Activated CD8-positive, alpha-beta memory T cell treated with anti-CD3 and anti-CD28 coated beads, Interleukin-2, amount 10 ng/mL, durations not matched to agents 7 days and 5 days (primary cell): ENCODE data around the gene EYA3. TPM values are rescaled to one million over a fixed set of nuclear protein-coding genes. Genes with fewer than 3 reads are reported as not detected.

Experiments used
- ATAC-seq: fragments of 150-1000 bp; cut with Tn5 transposase; one replicate; pipeline ENCODE4 v1.10.0; 2021; ENCODE audit warnings: moderate library complexity
- CTCF ChIA-PET: fragments of 350-600 bp; sonication (Branson Sonifier 250); formaldehyde crosslinking; loops from one replicate; lab custom pipeline; 2021; ENCODE audit warnings: antibody characterized with exemption; lab: Charles Lee
- DNase-seq: peaks from one replicate; pipeline ENCODE4 v3.0.0-alpha.2; 2020
- H3K27ac Mint-ChIP-seq: one replicate; pipeline ENCODE4 v1.8.0; 2021; ENCODE audit warnings: mild to moderate bottlenecking, mixed read lengths
- H3K27me3 Mint-ChIP-seq: one replicate; pipeline ENCODE4 v1.8.0; 2021; ENCODE audit warnings: mixed read lengths
- H3K36me3 Mint-ChIP-seq: one replicate; pipeline ENCODE4 v1.8.0; 2021; ENCODE audit warnings: mild to moderate bottlenecking, mixed read lengths
- H3K4me1 Mint-ChIP-seq: one replicate; pipeline ENCODE4 v1.8.0; 2021; ENCODE audit warnings: mixed read lengths
- H3K4me3 Mint-ChIP-seq: one replicate; pipeline ENCODE4 v1.8.0; 2021; ENCODE audit warnings: mild to moderate bottlenecking, moderate library complexity, mixed read lengths
- H3K9me3 Mint-ChIP-seq: one replicate; pipeline ENCODE4 v1.8.0; 2022; ENCODE audit warnings: low read depth, mixed read lengths
- total RNA-seq, 2 experiments: library from RNA; stranded (reverse); gene quantifications; one replicate each; pipeline ENCODE4 v1.2.3, GENCODE V29; 2021

EYA3 gene
- total RNA-seq, 2 experiments from 2014 or later = 33.2 to 33.4 TPM

DNA sequence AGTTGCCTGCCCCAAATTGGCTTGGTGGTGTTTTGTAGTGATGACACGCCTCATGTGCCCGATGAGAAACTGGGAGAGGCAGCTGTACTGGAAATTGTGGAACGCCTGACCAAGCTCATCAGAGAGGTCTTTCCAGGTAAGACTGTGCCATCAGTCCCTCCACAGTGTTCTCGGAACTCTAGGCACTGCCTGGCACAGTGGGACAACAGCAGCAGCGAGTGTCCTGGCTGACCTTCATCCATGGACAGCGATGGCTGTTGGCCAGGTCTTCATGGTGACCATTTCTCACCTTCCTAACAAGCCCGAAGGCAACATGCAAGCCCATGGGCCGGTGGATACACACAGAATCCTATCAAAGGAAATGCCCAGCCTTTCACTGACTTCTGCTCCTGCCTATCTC, 139.4 kb downstream of the EYA3 start:
- H3K27me3 Mint-ChIP-seq = peaks cover 5% of the 10 kb centered on the region
- H3K36me3 Mint-ChIP-seq = no peaks in the 10 kb centered on the region
- CTCF ChIA-PET = interaction anchor here (1.0 kb wide), 1 partner anchor 91 kb away, joined by 4 read pairs; no protein-coding TSS in a partner anchor
- H3K27ac Mint-ChIP-seq = no peak overlapping the region
- H3K4me3 Mint-ChIP-seq = no peak overlapping the region
- DNase-seq = no peak
- peaks cover 2% of the 10 kb centered on the region for H3K4me1 Mint-ChIP-seq
- no peaks in the 10 kb centered on the region for H3K9me3 Mint-ChIP-seq
- no peak for ATAC-seq

DNA sequence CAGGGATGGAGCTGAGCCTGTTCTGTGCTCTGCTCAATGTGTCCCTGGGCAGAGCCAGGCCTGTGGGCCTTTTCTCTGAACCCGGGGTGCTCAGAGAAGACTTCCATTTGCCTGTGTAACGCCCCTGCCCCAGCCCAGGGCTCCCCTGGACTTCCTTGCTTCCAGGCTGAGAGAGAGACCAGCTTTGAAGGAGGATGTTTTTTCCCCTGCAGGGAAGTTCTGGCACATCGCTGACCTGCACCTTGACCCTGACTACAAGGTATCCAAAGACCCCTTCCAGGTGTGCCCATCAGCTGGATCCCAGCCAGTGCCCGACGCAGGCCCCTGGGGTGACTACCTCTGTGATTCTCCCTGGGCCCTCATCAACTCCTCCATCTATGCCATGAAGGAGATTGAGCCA, 143.4 kb downstream of the EYA3 start:
- ATAC-seq = no peak
- H3K4me1 Mint-ChIP-seq = peaks cover 19% of the 10 kb centered on the region
- DNase-seq = no peak
- no peaks in the 10 kb centered on the region for H3K9me3 Mint-ChIP-seq
- no peak overlapping the region for H3K4me3 Mint-ChIP-seq
- H3K27me3 Mint-ChIP-seq = no peaks in the 10 kb centered on the region
- CTCF ChIA-PET = interaction anchor here (1.4 to 3.6 kb wide), 3 partner anchors 14 to 87 kb away, joined by 4 to 11 read pairs (median 4); partner anchors contain the start of gene XKR8
- H3K27ac Mint-ChIP-seq = no peak overlapping the region
- no peaks in the 10 kb centered on the region for H3K36me3 Mint-ChIP-seq

DNA sequence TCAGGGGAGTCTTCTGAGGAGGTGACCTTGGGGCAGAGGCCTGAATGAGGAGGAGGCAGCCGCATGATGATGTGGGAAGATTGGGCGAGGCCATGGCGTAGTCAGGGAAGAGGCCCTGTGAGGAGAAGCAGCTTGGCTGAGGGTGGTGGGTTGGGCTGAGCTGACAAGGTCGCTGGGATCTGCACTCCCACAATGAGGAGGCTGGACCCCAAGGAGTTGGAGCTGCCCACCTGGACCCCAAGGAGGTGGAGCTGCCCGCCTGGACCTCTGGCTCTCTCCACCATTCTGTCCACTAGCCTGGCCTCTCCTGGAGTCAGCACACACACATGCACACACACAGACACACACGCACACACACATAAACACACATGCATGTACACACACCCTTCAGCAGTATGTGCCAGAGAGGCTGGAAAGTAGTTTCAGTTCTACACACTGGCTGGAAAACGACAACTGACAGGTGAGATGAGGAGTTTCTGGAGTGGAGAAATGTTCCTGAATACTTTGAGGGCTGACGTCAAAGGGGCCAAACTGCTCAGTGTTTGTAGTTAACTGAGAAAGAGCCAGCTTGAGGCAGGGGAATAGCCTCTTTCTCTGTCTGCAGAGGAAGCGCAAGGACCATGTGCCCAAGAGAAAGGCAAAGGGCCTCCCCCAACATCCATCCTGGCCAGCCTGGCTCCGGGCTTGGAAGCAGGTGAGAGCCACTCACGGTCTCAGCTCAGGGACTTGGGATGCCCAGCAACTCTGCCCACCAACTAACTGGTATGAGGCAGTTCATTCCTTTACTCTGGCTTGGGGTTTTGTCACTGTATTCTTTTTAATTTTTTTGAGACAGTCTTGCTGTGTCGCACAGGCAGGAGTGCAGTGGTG, 146.5 kb downstream of the EYA3 start:
- no peaks in the 10 kb centered on the region for H3K36me3 Mint-ChIP-seq
- H3K4me1 Mint-ChIP-seq = peaks cover 32% of the 10 kb centered on the region
- H3K27ac Mint-ChIP-seq = no peak overlapping the region
- no peaks in the 10 kb centered on the region for H3K9me3 Mint-ChIP-seq
- CTCF ChIA-PET = interaction anchor here (2.0 to 2.5 kb wide), 2 partner anchors 26 to 149 kb away, joined by 4 to 10 read pairs; no protein-coding TSS in a partner anchor
- H3K27me3 Mint-ChIP-seq = no peaks in the 10 kb centered on the region
- H3K4me3 Mint-ChIP-seq = no peak overlapping the region
- DNase-seq (no peak), ATAC-seq (no peak)

DNA sequence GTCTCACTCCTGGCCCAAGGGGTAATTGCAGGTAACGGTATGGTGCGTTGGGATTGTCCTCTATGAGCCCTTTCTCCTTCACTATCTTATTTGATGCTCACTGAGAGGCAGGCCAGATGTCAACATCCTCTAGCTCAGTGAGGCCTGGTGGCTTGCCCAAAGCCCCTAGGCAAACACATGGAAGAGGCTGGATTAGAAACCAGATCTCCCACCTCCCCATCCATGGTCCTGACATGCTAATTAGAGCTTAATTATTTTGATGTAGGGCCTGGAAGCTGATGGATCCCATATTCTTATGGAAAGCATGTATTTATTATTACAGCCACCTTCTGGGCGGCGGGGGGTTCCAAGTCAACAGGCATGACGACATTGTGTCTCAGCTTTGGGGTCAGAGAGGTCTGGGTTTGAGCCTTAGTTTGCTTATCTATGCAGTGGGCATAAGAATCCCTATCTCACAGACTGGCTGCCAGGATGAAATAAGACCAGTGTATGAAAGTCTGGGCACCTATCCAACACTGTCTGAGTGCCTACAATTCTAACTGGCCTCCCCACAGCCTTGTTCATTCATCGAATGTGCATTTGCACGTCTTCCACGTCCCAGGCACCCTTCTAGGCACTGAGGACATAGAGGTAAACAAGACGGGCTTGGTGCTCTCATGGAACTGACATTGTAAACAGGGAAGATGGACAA, 147.4 kb downstream of the EYA3 start:
- CTCF ChIA-PET = interaction anchor here (1.0 to 4.5 kb wide), 11 partner anchors 8 to 306 kb away, joined by 3 to 25 read pairs (median 4); partner anchors contain the start of gene XKR8
- H3K36me3 Mint-ChIP-seq = no peaks in the 10 kb centered on the region
- DNase-seq (no peak), ATAC-seq (no peak)
- H3K4me1 Mint-ChIP-seq = peaks cover 32% of the 10 kb centered on the region
- no peak overlapping the region for H3K4me3 Mint-ChIP-seq
- H3K27ac Mint-ChIP-seq = no peak overlapping the region
- no peaks in the 10 kb centered on the region for H3K9me3 Mint-ChIP-seq
- no peaks in the 10 kb centered on the region for H3K27me3 Mint-ChIP-seq

DNA sequence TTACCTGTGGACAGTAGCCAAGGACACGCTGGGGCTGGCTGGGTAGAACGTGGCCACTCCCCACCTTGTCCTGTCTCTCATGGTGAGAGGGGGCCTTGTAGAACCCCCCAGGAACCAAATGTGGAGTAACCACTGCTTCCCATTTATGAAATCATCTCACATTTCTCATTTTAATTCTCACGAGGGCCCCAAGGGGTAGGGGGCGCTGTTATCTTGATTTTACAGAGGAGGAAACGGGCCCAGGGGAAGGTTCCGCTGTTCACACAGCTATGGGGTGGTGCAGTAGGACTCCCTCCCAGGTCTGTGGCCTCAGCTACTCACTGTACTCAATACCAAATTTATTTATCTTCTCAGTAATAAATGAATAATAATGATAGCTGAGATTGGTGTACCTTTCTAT, 148.1 kb downstream of the EYA3 start:
- Mint-ChIP-seq H3K4me3 (no peak overlapping the region), H3K4me1 (peaks cover 38% of the 10 kb centered on the region), H3K27me3 (peaks cover 2% of the 10 kb centered on the region), H3K27ac (peak overlapping the region; percentile 53), H3K9me3 (no peaks in the 10 kb centered on the region), H3K36me3 (no peaks in the 10 kb centered on the region)
- ATAC-seq (peak; percentile 75), DNase-seq (peak; percentile 81)
- CTCF ChIA-PET = interaction anchor here (1.0 to 4.5 kb wide), 15 partner anchors 8 to 306 kb away, joined by 3 to 25 read pairs (median 4); partner anchors contain the start of gene XKR8

DNA sequence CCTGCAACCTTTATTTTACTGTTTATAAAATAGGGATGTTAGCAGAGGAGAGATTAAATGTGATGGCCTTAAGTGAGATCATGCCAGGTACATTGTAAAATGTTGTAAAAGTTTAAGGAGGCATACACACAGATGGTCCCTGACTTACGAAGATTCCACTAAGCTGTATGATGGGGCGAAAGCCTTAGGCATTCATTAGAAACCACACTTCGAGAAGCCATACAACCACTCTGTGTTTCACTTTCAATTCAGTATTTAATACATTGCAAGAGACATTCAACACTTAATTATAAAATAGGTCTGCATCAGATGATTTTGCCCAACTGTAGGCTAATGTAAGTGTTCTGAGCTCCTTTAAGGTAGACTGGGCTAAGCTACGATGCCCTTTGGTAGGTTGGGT, 149.9 kb downstream of the EYA3 start:
- Mint-ChIP-seq H3K4me3 (no peak overlapping the region), H3K4me1 (peaks cover 39% of the 10 kb centered on the region), H3K27ac (peak overlapping the region; percentile 27), H3K27me3 (peaks cover 10% of the 10 kb centered on the region), H3K9me3 (no peaks in the 10 kb centered on the region), H3K36me3 (no peaks in the 10 kb centered on the region)
- DNase-seq (no peak), ATAC-seq (no peak)
- CTCF ChIA-PET = interaction anchor here (0.9 to 4.5 kb wide), 5 partner anchors 10 to 271 kb away, joined by 3 to 25 read pairs (median 4); no protein-coding TSS in a partner anchor

DNA sequence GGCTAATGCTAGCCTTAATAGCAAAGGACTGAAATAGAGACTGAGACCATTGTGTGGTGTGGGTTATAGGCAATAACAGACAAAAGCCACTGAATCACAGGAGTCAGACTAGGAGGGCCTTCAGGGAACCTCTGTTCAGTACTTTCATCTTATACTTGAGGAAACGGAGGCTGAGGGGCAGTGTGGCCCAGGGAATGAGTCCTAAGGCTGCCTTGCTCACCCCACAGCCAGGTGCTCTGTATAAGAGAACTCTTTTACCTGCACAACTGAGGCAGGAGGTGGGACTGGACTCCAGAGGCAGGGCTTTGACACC, 150.9 kb downstream of the EYA3 start:
- H3K36me3 Mint-ChIP-seq = no peaks in the 10 kb centered on the region
- H3K4me3 Mint-ChIP-seq = no peak overlapping the region
- no peaks in the 10 kb centered on the region for H3K9me3 Mint-ChIP-seq
- peaks cover 12% of the 10 kb centered on the region for H3K27me3 Mint-ChIP-seq
- H3K4me1 Mint-ChIP-seq = peaks cover 32% of the 10 kb centered on the region
- DNase-seq (no peak), ATAC-seq (no peak)
- CTCF ChIA-PET = interaction anchor here (1.4 to 4.5 kb wide), 2 partner anchors 9 to 42 kb away, joined by 3 to 25 read pairs; no protein-coding TSS in a partner anchor
- no peak overlapping the region for H3K27ac Mint-ChIP-seq

DNA sequence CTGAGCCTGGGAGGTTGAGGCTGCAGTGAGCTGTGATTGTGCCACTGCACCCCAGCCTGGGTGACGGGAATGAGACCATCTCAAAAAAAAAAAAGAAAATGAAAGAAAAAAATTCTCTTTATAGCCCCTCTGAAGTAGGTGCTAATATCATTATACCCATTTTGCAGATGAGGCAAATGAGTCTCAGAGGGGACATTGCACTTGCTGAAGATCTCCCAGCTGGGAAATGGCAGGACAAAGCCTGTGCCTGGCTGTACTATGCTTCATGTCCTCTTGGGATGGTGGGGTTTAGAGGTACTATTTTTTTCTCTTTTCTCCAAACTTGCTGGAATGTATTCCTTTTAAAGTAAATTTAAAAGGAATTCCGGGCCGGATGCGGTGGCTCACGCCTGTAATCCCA, 152.0 kb downstream of the EYA3 start:
- Mint-ChIP-seq H3K27me3 (peaks cover 14% of the 10 kb centered on the region), H3K9me3 (no peaks in the 10 kb centered on the region), H3K4me3 (no peak overlapping the region), H3K4me1 (peaks cover 41% of the 10 kb centered on the region), H3K36me3 (no peaks in the 10 kb centered on the region), H3K27ac (no peak overlapping the region)
- no peak for DNase-seq
- CTCF ChIA-PET = interaction anchor here (1.3 kb wide), 1 partner anchor 79 kb away, joined by 4 read pairs; no protein-coding TSS in a partner anchor
- ATAC-seq = no peak

DNA sequence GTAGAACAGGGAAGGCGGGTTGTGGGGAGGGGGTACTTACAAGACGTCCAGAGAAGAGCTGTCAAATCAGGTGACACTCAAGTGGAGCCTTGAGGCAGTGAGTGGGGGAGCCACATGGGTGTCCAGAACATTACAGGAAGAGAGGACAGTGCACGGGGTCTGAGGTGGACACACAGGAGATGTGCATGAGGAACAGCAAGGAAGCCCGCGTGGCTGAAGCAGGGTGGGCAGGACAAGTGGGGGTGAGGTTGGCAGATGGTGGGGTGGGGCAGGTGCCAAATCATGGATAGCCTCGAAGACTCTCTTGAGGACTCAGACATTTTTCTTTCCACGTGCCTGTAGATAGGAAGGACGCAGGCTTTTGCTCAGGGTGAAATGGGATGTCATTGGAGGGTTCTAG, 152.7 kb downstream of the EYA3 start:
- Mint-ChIP-seq H3K27me3 (peaks cover 14% of the 10 kb centered on the region), H3K4me1 (peaks cover 45% of the 10 kb centered on the region), H3K27ac (no peak overlapping the region), H3K36me3 (no peaks in the 10 kb centered on the region), H3K9me3 (no peaks in the 10 kb centered on the region), H3K4me3 (no peak overlapping the region)
- no peak for ATAC-seq
- no peak for DNase-seq
- CTCF ChIA-PET = interaction anchor here (1.3 kb wide), 1 partner anchor 78 kb away, joined by 4 read pairs; no protein-coding TSS in a partner anchor

DNA sequence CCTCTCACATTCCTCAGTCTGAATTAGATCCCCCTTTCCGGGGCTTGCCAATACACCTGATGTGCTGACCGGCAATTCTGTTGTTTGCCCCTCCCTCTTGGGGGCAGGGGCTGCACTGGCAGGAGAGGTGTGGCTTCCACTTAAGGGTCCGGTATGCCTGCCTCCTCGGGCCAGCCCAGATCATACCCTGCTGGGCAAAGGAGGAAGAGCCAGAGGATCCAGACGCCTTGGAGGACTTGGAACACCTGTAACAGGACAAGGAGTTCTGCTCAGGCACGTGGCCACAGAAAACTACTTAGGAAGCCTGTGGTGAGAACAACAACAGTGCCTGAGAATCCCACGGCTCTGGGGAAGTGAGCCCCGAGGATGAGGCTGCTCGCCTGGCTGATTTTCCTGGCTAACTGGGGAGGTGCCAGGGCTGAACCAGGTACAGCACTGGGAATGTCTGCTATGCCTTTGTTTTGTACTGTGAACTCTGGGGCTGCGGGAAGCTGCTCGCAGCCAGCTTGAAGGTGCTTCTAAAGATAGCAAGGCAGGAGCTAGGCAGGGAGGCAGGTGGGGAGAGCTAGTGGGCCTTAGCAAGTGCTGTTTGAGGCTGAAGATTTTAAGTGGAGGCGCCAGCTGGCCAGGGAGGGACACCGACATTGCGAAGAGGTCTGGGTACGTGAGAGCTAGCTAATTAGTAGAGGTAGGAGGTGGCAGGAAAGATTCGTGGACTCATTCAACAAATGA, 153.4 kb downstream of the EYA3 start, which contains the start of gene SMPDL3B:
Gene SMPDL3B, plus strand, starts transcription at position 183 of the 732 bp plus-strand sequence. Its CDS starts 184 bp downstream, at position 367.
- peaks cover 14% of the 10 kb centered on the region for H3K27me3 Mint-ChIP-seq
- no peaks in the 10 kb centered on the region for H3K36me3 Mint-ChIP-seq
- H3K4me1 Mint-ChIP-seq = peaks cover 40% of the 10 kb centered on the region
- no peak within 1 kb of the TSS for H3K27ac Mint-ChIP-seq
- DNase-seq (no peak), ATAC-seq (peak; percentile 55)
- no peaks in the 10 kb centered on the region for H3K9me3 Mint-ChIP-seq
- peak within 1 kb of the TSS; percentile 38 for H3K4me3 Mint-ChIP-seq
- CTCF ChIA-PET = interaction anchor here (1.3 kb wide), 1 partner anchor 78 kb away, joined by 4 read pairs; no protein-coding TSS in a partner anchor

DNA sequence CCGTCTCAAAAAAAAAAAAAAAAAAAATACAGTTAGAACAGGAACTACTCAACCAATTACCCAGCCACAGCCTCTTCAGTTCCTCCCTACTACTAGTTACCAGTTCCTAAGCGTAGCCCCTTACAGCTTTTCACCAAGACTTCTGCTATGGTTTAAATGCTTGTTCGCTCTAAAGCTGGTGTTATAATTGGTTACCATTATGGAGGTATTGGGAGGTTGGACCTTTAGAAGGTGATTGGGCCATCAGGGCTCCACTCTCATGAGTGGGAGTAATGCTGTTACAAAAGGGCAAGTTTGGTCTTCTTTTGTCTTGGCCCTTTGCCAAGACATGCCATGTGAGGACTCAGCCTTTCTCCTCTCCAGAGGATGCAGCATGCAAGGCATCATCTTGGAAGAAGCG, 156.7 kb downstream of the EYA3 start:
- CTCF ChIA-PET = interaction anchor here (0.8 kb wide), 1 partner anchor 11 kb away, joined by 3 read pairs; no protein-coding TSS in a partner anchor
- ATAC-seq = no peak
- DNase-seq = no peak
- Mint-ChIP-seq H3K4me1 (peaks cover 30% of the 10 kb centered on the region), H3K36me3 (no peaks in the 10 kb centered on the region), H3K27me3 (peaks cover 16% of the 10 kb centered on the region), H3K27ac (no peak overlapping the region), H3K9me3 (no peaks in the 10 kb centered on the region), H3K4me3 (no peak overlapping the region)

DNA sequence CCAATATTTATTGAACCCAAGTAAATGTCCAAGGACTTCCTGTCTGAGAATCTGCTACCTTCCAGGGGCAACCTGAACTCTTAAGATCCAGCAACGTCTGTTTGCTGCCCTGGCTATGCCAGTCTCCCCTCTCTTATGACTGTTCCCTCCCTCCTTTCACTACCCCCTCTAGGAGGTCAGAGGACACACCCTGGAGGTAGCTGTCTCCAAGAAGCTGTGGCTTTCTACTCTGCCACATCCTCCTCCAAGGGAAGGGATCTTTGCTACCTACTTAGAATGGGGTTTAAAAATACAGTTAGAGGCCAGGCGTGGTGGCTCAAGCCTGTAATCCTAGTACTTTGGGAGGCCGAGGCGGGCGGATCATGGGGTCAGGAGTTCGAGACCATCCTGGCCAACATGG, 157.2 kb downstream of the EYA3 start:
- no peak overlapping the region for H3K4me3 Mint-ChIP-seq

More for the DNA sequence above, 157.2 kb downstream of the EYA3 start:
- CTCF ChIA-PET = interaction anchor here (0.8 kb wide), 1 partner anchor 12 kb away, joined by 3 read pairs; no protein-coding TSS in a partner anchor
- Mint-ChIP-seq H3K27me3 (peaks cover 20% of the 10 kb centered on the region), H3K36me3 (no peaks in the 10 kb centered on the region), H3K9me3 (no peaks in the 10 kb centered on the region), H3K27ac (peak overlapping the region; percentile 43), H3K4me1 (peaks cover 30% of the 10 kb centered on the region)
- DNase-seq = no peak
- peak; percentile 56 for ATAC-seq
